PC-3 (cell line): ENCODE measurements around the gene SH2D6.

ENCODE experiments used
- EZH2 ChIP-seq: fragments of 300-600 bp; sonication (generic); IDR thresholded peaks from one replicate; pipeline ENCODE4 v1.6.1; 2017; ENCODE audit warnings: antibody characterized with exemption, mild to moderate bottlenecking, low read length; ENCODE audit not compliant: unreplicated experiment
- EZH2phosphoT487 ChIP-seq: fragments of 300-600 bp; sonication (generic); IDR thresholded peaks from 2 replicates; pipeline ENCODE4 v1.6.1; 2018; ENCODE audit warnings: mild to moderate bottlenecking, antibody characterized with exemption, low read length, borderline replicate concordance
- TF ChIP-seq, protein P1 (sequence below): fragments of 300-600 bp; sonication (generic); conservative IDR thresholded peaks from 2 replicates; pipeline ENCODE4 v1.5.1; 2017; ENCODE audit warnings: antibody characterized with exemption, low read depth, mild to moderate bottlenecking, low read length

DNA sequence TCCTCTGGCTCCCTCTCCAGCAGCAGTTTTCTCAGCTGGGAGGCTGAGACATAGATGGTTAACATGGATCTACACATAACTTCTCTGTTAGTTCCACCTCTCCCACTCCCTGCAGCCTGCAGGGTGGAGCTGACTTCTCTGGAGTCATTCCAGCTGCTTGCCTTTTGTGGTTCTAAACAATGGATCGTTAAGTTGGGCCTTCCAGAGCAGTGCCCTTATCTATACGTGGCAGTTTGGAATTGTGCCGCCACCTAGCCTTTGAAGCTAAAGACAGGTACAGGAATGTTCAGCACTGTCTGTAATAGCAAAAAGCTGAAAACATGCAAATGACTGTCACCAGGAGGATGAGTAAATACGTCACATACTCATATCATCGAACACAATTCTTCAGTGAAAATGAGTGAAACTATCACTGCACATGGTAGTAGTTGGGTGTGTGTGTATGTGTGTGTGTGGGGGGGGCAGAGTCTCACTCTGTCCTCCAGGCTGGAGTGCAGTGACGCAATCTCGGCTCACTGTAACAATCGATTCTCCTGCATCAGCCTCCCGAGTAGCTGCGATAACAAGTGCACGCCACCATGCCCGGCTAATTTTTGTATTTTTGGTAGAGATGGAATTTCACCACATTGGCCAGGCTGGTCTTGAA, 50.3 kb downstream of the SH2D6 start:
- TF ChIP-seq, protein P1, sequence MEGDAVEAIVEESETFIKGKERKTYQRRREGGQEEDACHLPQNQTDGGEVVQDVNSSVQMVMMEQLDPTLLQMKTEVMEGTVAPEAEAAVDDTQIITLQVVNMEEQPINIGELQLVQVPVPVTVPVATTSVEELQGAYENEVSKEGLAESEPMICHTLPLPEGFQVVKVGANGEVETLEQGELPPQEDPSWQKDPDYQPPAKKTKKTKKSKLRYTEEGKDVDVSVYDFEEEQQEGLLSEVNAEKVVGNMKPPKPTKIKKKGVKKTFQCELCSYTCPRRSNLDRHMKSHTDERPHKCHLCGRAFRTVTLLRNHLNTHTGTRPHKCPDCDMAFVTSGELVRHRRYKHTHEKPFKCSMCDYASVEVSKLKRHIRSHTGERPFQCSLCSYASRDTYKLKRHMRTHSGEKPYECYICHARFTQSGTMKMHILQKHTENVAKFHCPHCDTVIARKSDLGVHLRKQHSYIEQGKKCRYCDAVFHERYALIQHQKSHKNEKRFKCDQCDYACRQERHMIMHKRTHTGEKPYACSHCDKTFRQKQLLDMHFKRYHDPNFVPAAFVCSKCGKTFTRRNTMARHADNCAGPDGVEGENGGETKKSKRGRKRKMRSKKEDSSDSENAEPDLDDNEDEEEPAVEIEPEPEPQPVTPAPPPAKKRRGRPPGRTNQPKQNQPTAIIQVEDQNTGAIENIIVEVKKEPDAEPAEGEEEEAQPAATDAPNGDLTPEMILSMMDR, result 0 out of 2 replicates have a peak, but pooled peaks have one; percentile 17
- TF ChIP-seq EZH2phosphoT487 (no peak), EZH2 (no peak)
